Right lobe of liver (tissue), 4 donors: ENCODE data around the gene MRRF.

Source experiments
- POLR2A ChIP-seq: fragments of 450-650 bp; IDR thresholded peaks from one replicate; pipeline ENCODE4 v1.6.1; 2017; ENCODE audit warnings: antibody characterized with exemption, mild to moderate bottlenecking
- TF ChIP-seq, protein P1 (sequence below), 4 donors: fragments of 200-600 bp in 3 of 4; fragments of 450-650 bp in 1 of 4; IDR thresholded peaks; one replicate each; pipeline versions ENCODE4 v1.5.1 to v1.8.0; 2016 to 2022; ENCODE audit warnings: antibody characterized with exemption in 4 of 4, mild to moderate bottlenecking in 2 of 4
- donor health status: DM: no; HTN: no; CAD: no.
- donor health status: DM: no; HTN: no; CAD: no.
- donor health status: DM: no; HTN: yes; CAD: no.

DNA sequence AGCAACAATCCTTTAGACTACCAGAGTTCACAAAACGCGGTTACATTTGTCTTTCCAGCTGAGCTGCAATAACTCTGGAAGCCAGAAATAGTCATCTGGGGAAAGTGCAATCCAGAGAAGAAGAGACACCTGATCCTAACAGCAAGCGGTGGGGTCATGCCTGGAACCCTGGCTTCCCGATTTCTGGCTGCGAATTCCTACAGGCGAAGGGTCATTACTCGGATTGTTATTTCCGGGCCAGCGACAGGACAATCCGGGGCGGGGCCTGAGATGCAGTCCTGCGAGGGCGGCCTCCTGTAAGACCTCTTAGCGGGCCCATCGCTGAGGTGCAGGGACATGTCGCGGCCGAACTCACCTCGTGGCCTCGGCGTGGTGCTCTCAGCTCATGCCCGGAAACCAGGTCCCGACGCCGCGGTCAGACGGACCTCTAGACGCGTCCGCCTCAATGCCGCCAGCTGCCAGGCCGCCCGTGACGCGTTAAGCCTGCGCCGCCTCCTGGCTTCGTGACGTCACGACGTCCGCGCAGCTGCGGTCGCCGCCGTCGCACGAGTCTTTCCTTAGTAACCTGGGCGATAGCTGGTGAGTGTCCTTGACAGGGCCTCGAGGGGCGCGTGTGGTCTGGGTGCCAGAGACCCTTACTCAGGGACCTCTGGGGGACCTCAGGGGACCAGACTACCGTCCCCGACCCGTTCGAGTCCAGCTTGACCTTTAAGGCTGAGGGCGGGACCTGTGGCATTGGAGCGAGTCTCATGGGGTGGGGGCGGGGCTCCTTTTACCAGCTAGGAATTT is at the start of gene MRRF, which contains the start of gene RBM18:
- peak; percentile 57 for TF ChIP-seq POLR2A
- TF ChIP-seq, protein P1, sequence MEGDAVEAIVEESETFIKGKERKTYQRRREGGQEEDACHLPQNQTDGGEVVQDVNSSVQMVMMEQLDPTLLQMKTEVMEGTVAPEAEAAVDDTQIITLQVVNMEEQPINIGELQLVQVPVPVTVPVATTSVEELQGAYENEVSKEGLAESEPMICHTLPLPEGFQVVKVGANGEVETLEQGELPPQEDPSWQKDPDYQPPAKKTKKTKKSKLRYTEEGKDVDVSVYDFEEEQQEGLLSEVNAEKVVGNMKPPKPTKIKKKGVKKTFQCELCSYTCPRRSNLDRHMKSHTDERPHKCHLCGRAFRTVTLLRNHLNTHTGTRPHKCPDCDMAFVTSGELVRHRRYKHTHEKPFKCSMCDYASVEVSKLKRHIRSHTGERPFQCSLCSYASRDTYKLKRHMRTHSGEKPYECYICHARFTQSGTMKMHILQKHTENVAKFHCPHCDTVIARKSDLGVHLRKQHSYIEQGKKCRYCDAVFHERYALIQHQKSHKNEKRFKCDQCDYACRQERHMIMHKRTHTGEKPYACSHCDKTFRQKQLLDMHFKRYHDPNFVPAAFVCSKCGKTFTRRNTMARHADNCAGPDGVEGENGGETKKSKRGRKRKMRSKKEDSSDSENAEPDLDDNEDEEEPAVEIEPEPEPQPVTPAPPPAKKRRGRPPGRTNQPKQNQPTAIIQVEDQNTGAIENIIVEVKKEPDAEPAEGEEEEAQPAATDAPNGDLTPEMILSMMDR (IDR thresholded peaks at IDR 0.05): no peak
